Measurements from ENCODE around the gene SMIM30. TPM values are rescaled to one million over a fixed set of nuclear protein-coding genes. Genes with fewer than 3 reads are reported as not detected.

SMIM30 gene
- total and polyA plus RNA-seq, 2 of the 4 experiments (the other 2 are of a cell fraction) = 31.6 to 47.7 TPM

GRCh38 chr7:113094517-113095249, 23.7 kb downstream of the SMIM30 start:
- H2AK9ac ChIP-seq (replicated peaks; ENCODE audit: low read depth, low read length, poor library complexity) = no peak overlapping the region
- TF ChIP-seq SMC3 (IDR thresholded peaks at IDR 0.05; ENCODE audit: low read depth, low read length) = no peak
- no peak for TF ChIP-seq CEBPB (IDR thresholded peaks at IDR 0.05; ENCODE audit: low read depth, low read length)
- TF ChIP-seq FOS (IDR thresholded peaks at IDR 0.05; ENCODE audit: low read depth, low read length) = no peak
- TF ChIP-seq POLR2A (IDR thresholded peaks at IDR 0.05; ENCODE audit: low read depth, low read length) = no peak
- TF ChIP-seq RCOR1 (IDR thresholded peaks at IDR 0.05; ENCODE audit: insufficient replicate concordance, low read length) = no peak
- no peak for TF ChIP-seq MXI1 (IDR thresholded peaks at IDR 0.05; ENCODE audit: borderline replicate concordance, low read depth, low read length)
- no peak for TF ChIP-seq RAD21 (IDR thresholded peaks at IDR 0.05; ENCODE audit: low read length)
- TF ChIP-seq BHLHE40 (IDR thresholded peaks at IDR 0.05; ENCODE audit: low read depth, low read length) = no peak
- no peak for TF ChIP-seq USF2 (IDR thresholded peaks at IDR 0.05; ENCODE audit: low read depth, low read length)
- no peak for TF ChIP-seq MAFK (IDR thresholded peaks at IDR 0.05; ENCODE audit: low read depth, low read length)
- TF ChIP-seq CTCF (conservative IDR thresholded peaks at IDR 0.05; ENCODE audit: low read depth, low read length) = no peak
- TF ChIP-seq CHD1 (IDR thresholded peaks at IDR 0.05; ENCODE audit: low read depth, low read length) = no peak
- no peak overlapping the region for H4K5ac ChIP-seq (ENCODE audit: low read depth, low read length)
- in situ Hi-C loops (cut with MboI; ENCODE audit: low sequenced_read_pairs) = no loop called here
- no TSS peak for BruUV-seq (replicated peaks)
- H3K23ac ChIP-seq (ENCODE audit: low read depth, low read length) = no peak overlapping the region
- ChIA-PET POLR2A (ENCODE audit: unreplicated experiment) (no interaction called here), CTCF (no interaction called here)
- H4K20me1 ChIP-seq (ENCODE audit: insufficient read depth, low read length) = no peaks in the 10 kb centered on the region
- no peaks in the 10 kb centered on the region for H3K27me3 ChIP-seq (ENCODE audit: control insufficient read depth, insufficient read depth, low read length)
- no peak overlapping the region for H2AK5ac ChIP-seq (ENCODE audit: low read depth, low read length)
- H3K9me1 ChIP-seq (ENCODE audit: insufficient read depth, low read length) = no peaks in the 10 kb centered on the region
- H3K18ac ChIP-seq (ENCODE audit: low read depth, low read length) = no peak overlapping the region
- H3K56ac ChIP-seq (ENCODE audit: extremely low read depth, insufficient read depth, low read length) = no peak overlapping the region
- DNase-seq = no peak
- H2AFZ ChIP-seq (replicated peaks; ENCODE audit: low read length, poor library complexity) = no peak overlapping the region
- dilution Hi-C loops (cut with HindIII; ENCODE audit: low sequenced_read_pairs, unreplicated experiment) = no loop called here
- H4K8ac ChIP-seq (ENCODE audit: low read depth in 2 of 2, low read length in 2 of 2) = no peak overlapping the region
- no peaks in the 10 kb centered on the region for H3K79me1 ChIP-seq (ENCODE audit: low read depth in 1 of 2, low read length in 2 of 2)
- no peaks in the 10 kb centered on the region for H3K9me3 ChIP-seq (ENCODE audit: control insufficient read depth, insufficient read depth, low read length)
- H4K91ac ChIP-seq (ENCODE audit: insufficient read depth, low read depth, low read length) = no peak overlapping the region
- no peak overlapping the region for H2BK15ac ChIP-seq (ENCODE audit: low read depth, low read length)
- intact Hi-C loops (cut with micrococcal nuclease) = no loop called here
- H3K4me2 ChIP-seq (ENCODE audit: low read depth, low read length) = no peak overlapping the region
- H3K14ac ChIP-seq (replicated peaks; ENCODE audit: low read depth, low read length) = no peak overlapping the region
- H3K9ac ChIP-seq (ENCODE audit: low read depth, low read length) = no peak overlapping the region
- H2BK20ac ChIP-seq (ENCODE audit: low read depth, low read length) = no peak overlapping the region
- H2BK5ac ChIP-seq (ENCODE audit: low read depth, low read length, poor library complexity, severe bottlenecking) = no peak overlapping the region
- no peak overlapping the region for H3K4ac ChIP-seq (ENCODE audit: low read depth, low read length)
- no peaks in the 10 kb centered on the region for H3K36me3 ChIP-seq (ENCODE audit: control insufficient read depth, insufficient read depth, low read length)
- no peak overlapping the region for H2BK120ac ChIP-seq (ENCODE audit: low read depth, low read length)
- peaks cover 2% of the 10 kb centered on the region; the same call in 1 of the 2 replicates for H3K4me1 ChIP-seq (ENCODE audit: control insufficient read depth, insufficient read depth, low read length)
- no peak for ATAC-seq (ENCODE audit: low read depth)
- H3K4me3 ChIP-seq (ENCODE audit: insufficient read depth, low read depth, low read length) = no peak overlapping the region
- no peak overlapping the region for H3K27ac ChIP-seq (ENCODE audit: insufficient read depth, low read length)
- WGBS, 2 experiments (ENCODE audit: extremely low coverage in 2 of 2, insufficient read length in 1 of 2) = no CpG with 5 or more reads among the region's 3 CpGs
